NCI-H2171 (cell line): Measurements from ENCODE around the gene SLC28A1.
"Not testable (repeated sequence)": the region's sequence is repeated elsewhere in the genome, so short reads cannot be mapped to it uniquely, and the experiment has no call there.

Experiments used
- DNase-seq: peaks from one replicate; lab custom pipeline; 2025; lab: John Stamatoyannopoulos, UW

The SLC28A1 gene

GRCh38 chr15:84862214-84862975, 22.1 kb upstream of the SLC28A1 start:
- no peak for DNase-seq

GRCh38 chr15:84863565-84864443, 20.7 kb upstream of the SLC28A1 start:
- DNase-seq: no peak

GRCh38 chr15:84864444-84864795, 20.0 kb upstream of the SLC28A1 start:
- DNase-seq: no peak

GRCh38 chr15:84865074-84865569, 19.3 kb upstream of the SLC28A1 start:
- no peak for DNase-seq

- DNase-seq: no peak
Observed at GRCh38 chr15:84868037-84868880, 16.2 kb upstream of the SLC28A1 start.

GRCh38 chr15:84869510-84869909, 15.0 kb upstream of the SLC28A1 start:
- no peak for DNase-seq

- no peak for DNase-seq
Observed at GRCh38 chr15:84871428-84871985, 13.0 kb upstream of the SLC28A1 start.

- no peak for DNase-seq
Observed at GRCh38 chr15:84872009-84872910, 12.2 kb upstream of the SLC28A1 start.

- no peak for DNase-seq
Observed at GRCh38 chr15:84873997-84874396, 10.5 kb upstream of the SLC28A1 start.

GRCh38 chr15:84874981-84875699, 9.3 kb upstream of the SLC28A1 start:
- no peak for DNase-seq

- no peak for DNase-seq
Observed at GRCh38 chr15:84876269-84876668, 8.2 kb upstream of the SLC28A1 start.

- DNase-seq: not testable (repeated sequence)
Observed at GRCh38 chr15:84877701-84878100, 6.8 kb upstream of the SLC28A1 start.

GRCh38 chr15:84878504-84878903, 6.0 kb upstream of the SLC28A1 start:
- no peak for DNase-seq

- DNase-seq: no peak
Observed at GRCh38 chr15:84879088-84879780, 5.2 kb upstream of the SLC28A1 start.

GRCh38 chr15:84880007-84880406, 4.5 kb upstream of the SLC28A1 start:
- no peak for DNase-seq

GRCh38 chr15:84880822-84881519, 3.5 kb upstream of the SLC28A1 start:
- DNase-seq: no peak

GRCh38 chr15:84881520-84881830, 3.0 kb upstream of the SLC28A1 start:
- DNase-seq: no peak

- no peak for DNase-seq
Observed at GRCh38 chr15:84883466-84883865, 996 bp upstream of the SLC28A1 start.

GRCh38 chr15:84885801-84886200, 1.3 kb downstream of the SLC28A1 start:
- DNase-seq: no peak
